ENCODE measurements around the gene ADSL.

DNA sequence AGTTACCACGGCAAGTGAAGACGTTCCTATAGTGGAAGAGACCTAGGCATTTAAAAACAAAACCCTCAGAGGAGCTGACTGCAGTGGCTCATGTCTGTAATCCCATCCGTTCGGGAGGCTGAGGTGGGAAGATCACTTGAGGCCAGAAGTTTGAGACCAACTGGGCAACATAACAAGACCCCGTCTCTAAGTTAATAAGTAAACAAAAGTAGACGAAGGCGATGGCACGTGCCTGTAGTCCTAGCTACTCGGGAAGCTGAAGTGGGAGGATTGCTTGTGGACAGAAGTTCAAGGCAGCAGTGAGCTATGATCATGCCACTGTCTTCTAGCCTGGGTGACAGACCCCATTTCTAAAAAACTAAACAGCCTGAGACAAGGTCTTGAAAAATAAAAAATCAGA, 3.8 kb upstream of the ADSL start:
- no peak for TF ChIP-seq CTCF (IDR thresholded peaks at IDR 0.05)
- no peak for TF ChIP-seq POLR2A (IDR thresholded peaks at IDR 0.05)
